GM12878 (cell line): ENCODE results near the gene NKX6-1. TPM values are rescaled to one million over a fixed set of nuclear protein-coding genes. Genes with fewer than 3 reads are reported as not detected.

Experiments
- ATAC-seq: fragments of 200-7000 bp; cut with Tn5 transposase; 3 replicates; pipeline ENCODE4 v1.9.1; 2020; ENCODE audit warnings: mild to moderate bottlenecking, moderate library complexity
- BruUV-seq: library from RNA; stranded (reverse); fragments of 400-500 nt; replicated peaks from 2 replicates; lab custom pipeline; 2021; lab: Mats Ljungman, UMichigan
- CTCF ChIA-PET: fragments of 300-600 bp; sonication (Branson Sonifier 250); formaldehyde crosslinking; extraction: SDS; loops from one replicate; lab custom pipeline; 2021; ENCODE audit warnings: inconsistent platforms; lab: Yijun Ruan, JAX
- POLR2A ChIA-PET: fragments of 350-600 bp; formaldehyde crosslinking; extraction: SDS; loops from one replicate; lab custom pipeline; 2021; ENCODE audit warnings: inconsistent platforms; lab: Charles Lee
- RAD21 ChIA-PET: fragments of 300-600 bp; sonication (Branson Sonifier 250); formaldehyde crosslinking; loops from one replicate; lab custom pipeline; 2023; ENCODE audit warnings: antibody characterized with exemption; ENCODE audit not compliant: unreplicated experiment; lab: Charles Lee
- SMC1A ChIA-PET: fragments of 300-600 bp; sonication (Branson Sonifier 250); formaldehyde crosslinking; loops from one replicate; lab custom pipeline; 2023; ENCODE audit not compliant: unreplicated experiment, uncharacterized antibody; lab: Charles Lee
- DNase-seq: peaks from one replicate; pipeline ENCODE4 v3.0.0-alpha.2; 2011; ENCODE audit warnings: low read depth, low spot score
- FAIRE-seq: peaks from 3 replicates; lab custom pipeline; 2011; peaks lifted over from hg19 to GRCh38; lab: Jason Lieb, UNC
- H2AFZ ChIP-seq: 2 replicates; pipeline ENCODE4 v1.6.0; 2011; ENCODE audit warnings: low read depth, low read length, control low read depth; ENCODE audit not compliant: control insufficient read depth
- H3K27ac ChIP-seq: 2 replicates; pipeline ENCODE4 v1.5.1; 2011; ENCODE audit warnings: control low read depth; ENCODE audit not compliant: control insufficient read depth, insufficient read depth
- H3K27me3 ChIP-seq, 2 experiments: replicated peaks in 1 of 2; 2 replicates each; pipeline versions ENCODE4 v1.6.0 to v1.6.1; 2011; ENCODE audit warnings: low read length in 1 of 2; ENCODE audit not compliant: control insufficient read depth in 2 of 2, insufficient read depth in 2 of 2
- H3K36me3 ChIP-seq, 2 experiments: 2 replicates each; pipeline ENCODE4 v1.5.1; 2011; ENCODE audit warnings: low read length in 1 of 2; ENCODE audit not compliant: control insufficient read depth in 2 of 2, insufficient read depth in 2 of 2
- H3K4me1 ChIP-seq: 2 replicates; pipeline ENCODE4 v1.6.1; 2011; ENCODE audit warnings: mild to moderate bottlenecking, low read length, moderate library complexity, mixed read lengths; ENCODE audit not compliant: control insufficient read depth, insufficient read depth
- H3K4me2 ChIP-seq: 2 replicates; pipeline ENCODE4 v1.6.0; 2011; ENCODE audit warnings: control low read depth; ENCODE audit not compliant: control insufficient read depth, insufficient read depth
- H3K4me3 ChIP-seq: fragments of 200-600 bp; sonication (generic); 2 replicates; pipeline ENCODE4 v1.5.1; 2016
- H3K79me2 ChIP-seq: 2 replicates; pipeline ENCODE4 v1.6.0; 2011; ENCODE audit warnings: low read length; ENCODE audit not compliant: control insufficient read depth, insufficient read depth
- H3K9ac ChIP-seq: 2 replicates; pipeline ENCODE4 v1.8.0; 2011; ENCODE audit warnings: low read length, control low read depth, mixed read lengths; ENCODE audit not compliant: control insufficient read depth, insufficient read depth
- H3K9me3 ChIP-seq: replicated peaks from 3 replicates; pipeline ENCODE4 v1.5.1; 2011; ENCODE audit warnings: mild to moderate bottlenecking, low read length; ENCODE audit not compliant: control insufficient read depth, insufficient read depth
- H4K20me1 ChIP-seq: 2 replicates; pipeline ENCODE4 v1.6.0; 2011; ENCODE audit not compliant: control insufficient read depth, insufficient read depth
- ASH2L ChIP-seq: fragments of 300-600, 200-600 bp; sonication (generic); IDR thresholded peaks from 2 replicates; pipeline ENCODE4 v1.6.1; 2017; ENCODE audit warnings: low read depth, mild to moderate bottlenecking, borderline replicate concordance
- ATF7 ChIP-seq: fragments of 450-650 bp; IDR thresholded peaks from 2 replicates; pipeline ENCODE4 v1.6.1; 2016; ENCODE audit warnings: low read depth, mild to moderate bottlenecking
- EP300 ChIP-seq, 2 experiments: fragments of 150-350 bp in 1 of 2; IDR thresholded peaks; 2 replicates each; pipeline ENCODE4 v1.6.1; 2011 to 2012; ENCODE audit warnings: low read depth in 2 of 2, low read length in 2 of 2, borderline replicate concordance in 1 of 2, improper control_type of control experiment in 1 of 2, inconsistent platforms in 1 of 2; ENCODE audit not compliant: control insufficient read depth in 1 of 2
- FOXM1 ChIP-seq: IDR thresholded peaks from 2 replicates; pipeline ENCODE4 v1.6.1; 2012; ENCODE audit warnings: low read depth, mild to moderate bottlenecking, inconsistent platforms, low read length, moderate library complexity
- JUNB ChIP-seq: IDR thresholded peaks from 2 replicates; pipeline ENCODE4 v1.6.1; 2016; ENCODE audit warnings: antibody characterized with exemption, mild to moderate bottlenecking
- MEF2A ChIP-seq: IDR thresholded peaks from 2 replicates; pipeline ENCODE4 v1.6.1; 2011; ENCODE audit warnings: low read depth, mild to moderate bottlenecking, low read length, moderate library complexity; ENCODE audit not compliant: insufficient read depth
- NFIC ChIP-seq: IDR thresholded peaks from 2 replicates; pipeline ENCODE4 v1.6.1; 2012; ENCODE audit warnings: low read depth, mild to moderate bottlenecking, inconsistent platforms, low read length, moderate library complexity
- NR2C1 ChIP-seq: fragments of 450-650 bp; IDR thresholded peaks from 2 replicates; pipeline ENCODE4 v1.6.1; 2017; ENCODE audit warnings: antibody characterized with exemption, mild to moderate bottlenecking, moderate library complexity
- SIN3A ChIP-seq: IDR thresholded peaks from 2 replicates; pipeline ENCODE4 v1.6.1; 2012; ENCODE audit warnings: low read depth, low read length, improper control_type of control experiment
- SREBF1 ChIP-seq: IDR thresholded peaks from 2 replicates; pipeline ENCODE4 v1.6.1; 2012; ENCODE audit warnings: mild to moderate bottlenecking, low read length
- in situ Hi-C: fragments of 300-500 bp; cut with MboI; formaldehyde crosslinking; loops from 9 replicates; pipeline ENCODE4 v1.14.3; 2018; ENCODE audit warnings: mixed read lengths
- intact Hi-C: fragments of 100-400 bp; cut with micrococcal nuclease; formaldehyde crosslinking; loops from one replicate; pipeline ENCODE4 v1.14.2; 2022; ENCODE audit not compliant: unreplicated experiment
- polyA plus RNA-seq, 11 experiments: library from polyadenylated mRNA; depleted of rRNA in 4 of 11; unstranded in 6 of 11; stranded (reverse) in 5 of 11; fragments of >200 nt; fragmentation: Nextera tagmentation in 4 of 11; fragmentation: Illumina TruSeq in 1 of 11; extraction: Ambion mirVana in 4 of 11; extraction: Trizol in 1 of 11; gene quantifications; 1 replicate in 1 of 11; 2 replicates in 10 of 11; pipeline versions ENCODE4 v1.2.1 to v1.2.3, GENCODE V29; 2011 to 2016; ENCODE audit warnings: inconsistent platforms in 2 of 11, missing spikeins in 2 of 11, low read depth in 1 of 11
- total RNA-seq, 4 experiments: library from RNA; depleted of rRNA in 3 of 4; stranded (reverse); fragments of >200 nt in 3 of 4; fragmentation: Illumina TruSeq in 1 of 4; extraction: Trizol in 1 of 4; gene quantifications; 2 replicates each; pipeline versions ENCODE4 v1.2.1 to v1.2.3, GENCODE V29; 2013 to 2021
- TF ChIP-seq, protein P1 (sequence below): fragments of 450-650 bp; IDR thresholded peaks from 2 replicates; pipeline ENCODE4 v1.6.1; 2017; ENCODE audit warnings: mild to moderate bottlenecking, low read depth, inconsistent platforms; ENCODE audit not compliant: poor library complexity, severe bottlenecking
- TF ChIP-seq, protein P2 (sequence below): fragments of 450-650 bp; formaldehyde crosslinking; IDR thresholded peaks from 2 replicates; pipeline ENCODE4 v1.4.0; 2020; ENCODE audit warnings: mild to moderate bottlenecking, moderate library complexity

Gene NKX6-1
- total and polyA plus RNA-seq, 10 of the 15 experiments (the other 5 are each of a cell fraction or from before 2014, with no cell fraction given): not detected

DNA sequence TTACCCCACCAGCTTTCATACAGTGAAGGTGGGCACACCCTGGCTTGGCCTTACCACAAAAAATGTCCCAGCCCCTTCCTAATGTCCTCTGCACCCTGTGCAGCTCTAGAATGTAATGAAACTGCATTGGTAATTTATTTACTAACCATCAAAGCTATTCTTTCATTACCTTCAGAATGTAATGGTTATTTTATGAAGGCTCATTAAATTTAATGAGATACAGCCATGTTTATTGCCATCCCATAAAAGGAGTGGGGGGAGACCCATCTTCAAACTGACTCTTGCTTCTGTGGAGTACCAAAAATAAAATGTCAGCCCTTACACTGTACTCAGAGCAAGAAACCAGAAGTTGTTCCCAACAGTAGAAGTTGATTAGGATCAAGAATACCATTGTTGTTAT lies 25.0 kb downstream of the NKX6-1 start:
- ChIA-PET SMC1A (no interaction called here), CTCF (interaction anchor here (1.3 kb wide), 1 partner anchor 11 kb away, joined by 4 read pairs; no protein-coding TSS in a partner anchor), POLR2A (no interaction called here), RAD21 (no interaction called here)
- no peak for ATAC-seq
- no peaks in the 10 kb centered on the region for H3K4me1 ChIP-seq
- no peaks in the 10 kb centered on the region for H3K36me3 ChIP-seq
- no peak overlapping the region for H3K4me3 ChIP-seq
- no peaks in the 10 kb centered on the region for H3K9me3 ChIP-seq
- FAIRE-seq: no peak
- no TSS peak for BruUV-seq
- TF ChIP-seq NFIC: no peak
- TF ChIP-seq SIN3A: no peak
- TF ChIP-seq JUNB: no peak
- TF ChIP-seq, protein P1, sequence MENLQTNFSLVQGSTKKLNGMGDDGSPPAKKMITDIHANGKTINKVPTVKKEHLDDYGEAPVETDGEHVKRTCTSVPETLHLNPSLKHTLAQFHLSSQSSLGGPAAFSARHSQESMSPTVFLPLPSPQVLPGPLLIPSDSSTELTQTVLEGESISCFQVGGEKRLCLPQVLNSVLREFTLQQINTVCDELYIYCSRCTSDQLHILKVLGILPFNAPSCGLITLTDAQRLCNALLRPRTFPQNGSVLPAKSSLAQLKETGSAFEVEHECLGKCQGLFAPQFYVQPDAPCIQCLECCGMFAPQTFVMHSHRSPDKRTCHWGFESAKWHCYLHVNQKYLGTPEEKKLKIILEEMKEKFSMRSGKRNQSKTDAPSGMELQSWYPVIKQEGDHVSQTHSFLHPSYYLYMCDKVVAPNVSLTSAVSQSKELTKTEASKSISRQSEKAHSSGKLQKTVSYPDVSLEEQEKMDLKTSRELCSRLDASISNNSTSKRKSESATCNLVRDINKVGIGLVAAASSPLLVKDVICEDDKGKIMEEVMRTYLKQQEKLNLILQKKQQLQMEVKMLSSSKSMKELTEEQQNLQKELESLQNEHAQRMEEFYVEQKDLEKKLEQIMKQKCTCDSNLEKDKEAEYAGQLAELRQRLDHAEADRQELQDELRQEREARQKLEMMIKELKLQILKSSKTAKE: no peak
- no peak for TF ChIP-seq ASH2L
- no peak for TF ChIP-seq SREBF1
- TF ChIP-seq FOXM1: no peak
- no peak for TF ChIP-seq EP300 (IDR thresholded peaks at IDR 0.05; ENCODE audit: borderline replicate concordance in 1 of 2, control insufficient read depth in 1 of 2, low read depth in 2 of 2, low read length in 2 of 2)
- TF ChIP-seq, protein P2, sequence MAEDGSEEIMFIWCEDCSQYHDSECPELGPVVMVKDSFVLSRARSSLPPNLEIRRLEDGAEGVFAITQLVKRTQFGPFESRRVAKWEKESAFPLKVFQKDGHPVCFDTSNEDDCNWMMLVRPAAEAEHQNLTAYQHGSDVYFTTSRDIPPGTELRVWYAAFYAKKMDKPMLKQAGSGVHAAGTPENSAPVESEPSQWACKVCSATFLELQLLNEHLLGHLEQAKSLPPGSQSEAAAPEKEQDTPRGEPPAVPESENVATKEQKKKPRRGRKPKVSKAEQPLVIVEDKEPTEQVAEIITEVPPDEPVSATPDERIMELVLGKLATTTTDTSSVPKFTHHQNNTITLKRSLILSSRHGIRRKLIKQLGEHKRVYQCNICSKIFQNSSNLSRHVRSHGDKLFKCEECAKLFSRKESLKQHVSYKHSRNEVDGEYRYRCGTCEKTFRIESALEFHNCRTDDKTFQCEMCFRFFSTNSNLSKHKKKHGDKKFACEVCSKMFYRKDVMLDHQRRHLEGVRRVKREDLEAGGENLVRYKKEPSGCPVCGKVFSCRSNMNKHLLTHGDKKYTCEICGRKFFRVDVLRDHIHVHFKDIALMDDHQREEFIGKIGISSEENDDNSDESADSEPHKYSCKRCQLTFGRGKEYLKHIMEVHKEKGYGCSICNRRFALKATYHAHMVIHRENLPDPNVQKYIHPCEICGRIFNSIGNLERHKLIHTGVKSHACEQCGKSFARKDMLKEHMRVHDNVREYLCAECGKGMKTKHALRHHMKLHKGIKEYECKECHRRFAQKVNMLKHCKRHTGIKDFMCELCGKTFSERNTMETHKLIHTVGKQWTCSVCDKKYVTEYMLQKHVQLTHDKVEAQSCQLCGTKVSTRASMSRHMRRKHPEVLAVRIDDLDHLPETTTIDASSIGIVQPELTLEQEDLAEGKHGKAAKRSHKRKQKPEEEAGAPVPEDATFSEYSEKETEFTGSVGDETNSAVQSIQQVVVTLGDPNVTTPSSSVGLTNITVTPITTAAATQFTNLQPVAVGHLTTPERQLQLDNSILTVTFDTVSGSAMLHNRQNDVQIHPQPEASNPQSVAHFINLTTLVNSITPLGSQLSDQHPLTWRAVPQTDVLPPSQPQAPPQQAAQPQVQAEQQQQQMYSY: no peak
- no peak for TF ChIP-seq NR2C1
- no peak for TF ChIP-seq ATF7
- TF ChIP-seq MEF2A: no peak
- no peak overlapping the region for H3K4me2 ChIP-seq
- no peak overlapping the region for H3K27ac ChIP-seq
- intact Hi-C loops (no loop called here), in situ Hi-C loops (loop anchor here (10.0 kb wide), 1 partner anchor 61 kb away; no protein-coding TSS in a partner anchor)
- H3K79me2 ChIP-seq: no peaks in the 10 kb centered on the region
- no peaks in the 10 kb centered on the region for H4K20me1 ChIP-seq
- H2AFZ ChIP-seq: no peak overlapping the region
- no peaks in the 10 kb centered on the region for H3K27me3 ChIP-seq
- no peak overlapping the region for H3K9ac ChIP-seq
- DNase-seq: no peak
